Activated T-helper 17 cell treated with anti-CD3 and anti-CD28 coated beads, Interleukin-2, amount 50 U/mL, for 72 hours (primary cell): ENCODE results near the gene ZNF524. TPM values are rescaled to one million over a fixed set of nuclear protein-coding genes. Genes with fewer than 3 reads are reported as not detected.
A peak's percentile ranks its signal among the peaks of the same experiment; 100 is the strongest.

ENCODE experiments used
- ATAC-seq: fragments of 150-1000 bp; cut with Tn5 transposase; replicated peaks from 2 replicates; pipeline ENCODE4 v1.10.0; 2021; ENCODE audit warnings: mild to moderate bottlenecking, moderate library complexity
- H3K27ac Mint-ChIP-seq: one replicate; pipeline ENCODE4 v1.8.0; 2022; ENCODE audit warnings: mixed read lengths
- H3K27me3 Mint-ChIP-seq: one replicate; pipeline ENCODE4 v1.8.0; 2022; ENCODE audit warnings: mixed read lengths
- H3K36me3 Mint-ChIP-seq: one replicate; pipeline ENCODE4 v1.8.0; 2022; ENCODE audit warnings: low read depth, mild to moderate bottlenecking, mixed read lengths
- H3K4me1 Mint-ChIP-seq: one replicate; pipeline ENCODE4 v1.8.0; 2022; ENCODE audit warnings: mixed read lengths
- H3K4me3 Mint-ChIP-seq: one replicate; pipeline ENCODE4 v1.8.0; 2022; ENCODE audit warnings: mild to moderate bottlenecking, mixed read lengths
- H3K9me3 Mint-ChIP-seq: one replicate; pipeline ENCODE4 v1.8.0; 2022; ENCODE audit warnings: mixed read lengths
- total RNA-seq, 2 donors: library from RNA; stranded (reverse); gene quantifications; one replicate each; pipeline ENCODE4 v1.2.3, GENCODE V29; 2022

Gene ZNF524
- total RNA-seq, 2 donors from 2014 or later: 20.1 to 25.3 TPM

- Mint-ChIP-seq H3K27ac (no peak overlapping the region), H3K9me3 (no peaks in the 10 kb centered on the region), H3K4me1 (peaks cover 12% of the 10 kb centered on the region), H3K4me3 (no peak overlapping the region), H3K36me3 (peaks cover 26% of the 10 kb centered on the region), H3K27me3 (no peaks in the 10 kb centered on the region)
- ATAC-seq: no peak
These were observed 15.7 kb downstream of the ZNF524 start for GRCh38 chr19:55615543-55616394.

GRCh38 chr19:55616395-55616875 is 16.3 kb downstream of the ZNF524 start:
- no peak overlapping the region for H3K27ac Mint-ChIP-seq
- peaks cover 7% of the 10 kb centered on the region for H3K4me1 Mint-ChIP-seq
- peaks cover 26% of the 10 kb centered on the region for H3K36me3 Mint-ChIP-seq
- no peak for ATAC-seq
- no peak overlapping the region for H3K4me3 Mint-ChIP-seq
- no peaks in the 10 kb centered on the region for H3K9me3 Mint-ChIP-seq
- no peaks in the 10 kb centered on the region for H3K27me3 Mint-ChIP-seq

GRCh38 chr19:55617426-55617825 is 17.3 kb downstream of the ZNF524 start:
- Mint-ChIP-seq H3K27me3 (no peaks in the 10 kb centered on the region), H3K9me3 (no peaks in the 10 kb centered on the region), H3K4me1 (no peaks in the 10 kb centered on the region), H3K27ac (no peak overlapping the region), H3K4me3 (no peak overlapping the region), H3K36me3 (peaks cover 24% of the 10 kb centered on the region)
- ATAC-seq: no peak

- no peaks in the 10 kb centered on the region for H3K27me3 Mint-ChIP-seq
- H3K36me3 Mint-ChIP-seq: peaks cover 15% of the 10 kb centered on the region
- peaks cover 3% of the 10 kb centered on the region for H3K4me1 Mint-ChIP-seq
- no peaks in the 10 kb centered on the region for H3K9me3 Mint-ChIP-seq
- no peak overlapping the region for H3K4me3 Mint-ChIP-seq
- no peak for ATAC-seq
- no peak overlapping the region for H3K27ac Mint-ChIP-seq
These were observed 18.3 kb downstream of the ZNF524 start for GRCh38 chr19:55618426-55618825.

GRCh38 chr19:55619286-55619685 is 19.2 kb downstream of the ZNF524 start:
- no peak overlapping the region for H3K4me3 Mint-ChIP-seq
- H3K27me3 Mint-ChIP-seq: no peaks in the 10 kb centered on the region
- H3K36me3 Mint-ChIP-seq: peaks cover 15% of the 10 kb centered on the region
- H3K4me1 Mint-ChIP-seq: peaks cover 9% of the 10 kb centered on the region
- no peaks in the 10 kb centered on the region for H3K9me3 Mint-ChIP-seq
- ATAC-seq: no peak
- no peak overlapping the region for H3K27ac Mint-ChIP-seq

GRCh38 chr19:55620410-55621204 is 20.5 kb downstream of the ZNF524 start:
- Mint-ChIP-seq H3K27me3 (no peaks in the 10 kb centered on the region), H3K36me3 (peaks cover 22% of the 10 kb centered on the region), H3K4me1 (peaks cover 15% of the 10 kb centered on the region), H3K4me3 (no peak overlapping the region), H3K9me3 (no peaks in the 10 kb centered on the region), H3K27ac (peak overlapping the region; percentile 17)
- ATAC-seq: no peak

- Mint-ChIP-seq H3K4me1 (peaks cover 16% of the 10 kb centered on the region), H3K27me3 (no peaks in the 10 kb centered on the region), H3K9me3 (no peaks in the 10 kb centered on the region), H3K36me3 (peaks cover 22% of the 10 kb centered on the region), H3K4me3 (no peak overlapping the region), H3K27ac (peak overlapping the region; percentile 17)
- no peak for ATAC-seq
These were observed 21.2 kb downstream of the ZNF524 start for GRCh38 chr19:55621205-55621672.

GRCh38 chr19:55621673-55622231 is 21.7 kb downstream of the ZNF524 start:
- H3K36me3 Mint-ChIP-seq: peaks cover 19% of the 10 kb centered on the region
- no peak overlapping the region for H3K4me3 Mint-ChIP-seq
- no peak overlapping the region for H3K27ac Mint-ChIP-seq
- H3K27me3 Mint-ChIP-seq: no peaks in the 10 kb centered on the region
- peaks cover 22% of the 10 kb centered on the region for H3K4me1 Mint-ChIP-seq
- ATAC-seq: no peak
- H3K9me3 Mint-ChIP-seq: no peaks in the 10 kb centered on the region

GRCh38 chr19:55622242-55622969 is 22.3 kb downstream of the ZNF524 start:
- H3K4me1 Mint-ChIP-seq: peaks cover 25% of the 10 kb centered on the region

GRCh38 chr19:55623130-55623529 is 23.0 kb downstream of the ZNF524 start:
- Mint-ChIP-seq H3K9me3 (no peaks in the 10 kb centered on the region), H3K27ac (no peak overlapping the region), H3K4me3 (no peak overlapping the region), H3K27me3 (no peaks in the 10 kb centered on the region), H3K36me3 (peaks cover 7% of the 10 kb centered on the region), H3K4me1 (peaks cover 25% of the 10 kb centered on the region)
- ATAC-seq: no peak

More at GRCh38 chr19:55622242-55622969, 22.3 kb downstream of the ZNF524 start:
- no peak overlapping the region for H3K27ac Mint-ChIP-seq
- H3K4me3 Mint-ChIP-seq: no peak overlapping the region
- no peak for ATAC-seq
- H3K27me3 Mint-ChIP-seq: no peaks in the 10 kb centered on the region
- no peaks in the 10 kb centered on the region for H3K9me3 Mint-ChIP-seq
- peaks cover 12% of the 10 kb centered on the region for H3K36me3 Mint-ChIP-seq

- Mint-ChIP-seq H3K36me3 (peaks cover 7% of the 10 kb centered on the region), H3K4me1 (peaks cover 25% of the 10 kb centered on the region), H3K4me3 (peak overlapping the region; percentile 77), H3K27ac (peak overlapping the region; percentile 90), H3K27me3 (no peaks in the 10 kb centered on the region), H3K9me3 (no peaks in the 10 kb centered on the region)
- no peak for ATAC-seq
These were observed 23.5 kb downstream of the ZNF524 start for GRCh38 chr19:55623561-55623960.

- peak within 1 kb of the TSS; percentile 90 for H3K27ac Mint-ChIP-seq
- H3K27me3 Mint-ChIP-seq: no peaks in the 10 kb centered on the region
- peak within 1 kb of the TSS; percentile 77 for H3K4me3 Mint-ChIP-seq
- peaks cover 25% of the 10 kb centered on the region for H3K4me1 Mint-ChIP-seq
- peaks cover 7% of the 10 kb centered on the region for H3K36me3 Mint-ChIP-seq
- peak; percentile 69 for ATAC-seq
- no peaks in the 10 kb centered on the region for H3K9me3 Mint-ChIP-seq
These were observed 24.3 kb downstream of the ZNF524 start, which contains the start of gene ZNF784 for GRCh38 chr19:55624109-55625003. ZNF784 (minus strand) TSS chr19:55624566; CDS start chr19:55624561, 5 bp downstream.

GRCh38 chr19:55625004-55625326 is 24.9 kb downstream of the ZNF524 start:
- Mint-ChIP-seq H3K36me3 (peaks cover 7% of the 10 kb centered on the region), H3K27me3 (no peaks in the 10 kb centered on the region), H3K27ac (peak overlapping the region; percentile 90), H3K4me3 (peak overlapping the region; percentile 77), H3K4me1 (peaks cover 25% of the 10 kb centered on the region), H3K9me3 (no peaks in the 10 kb centered on the region)
- ATAC-seq: no peak
